ENCODE measurements around the gene ZNF385A.

ZNF385A gene

DNA sequence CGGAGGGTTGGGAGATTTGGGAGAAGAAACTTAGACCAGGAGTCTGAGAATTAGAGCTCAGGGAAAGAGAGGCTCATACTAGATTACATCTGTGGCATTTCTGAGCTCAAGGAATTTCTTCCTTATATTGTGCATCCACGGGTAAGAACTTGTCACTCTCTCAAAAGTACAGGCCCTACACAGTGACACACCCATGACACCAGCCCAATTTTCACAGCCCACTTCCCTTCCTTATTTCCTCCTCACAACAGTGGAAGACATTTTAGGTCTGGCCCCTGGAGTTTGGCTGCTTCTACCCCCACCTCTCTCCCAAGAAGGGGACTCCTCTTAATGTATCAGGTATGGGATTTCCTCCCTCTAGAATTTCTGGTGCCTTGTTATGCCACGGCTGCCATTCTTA lies 9.2 kb upstream of the ZNF385A start:
- no peak for DNase-seq (ENCODE audit: low read depth in 2 of 3, low spot score in 2 of 3)

DNA sequence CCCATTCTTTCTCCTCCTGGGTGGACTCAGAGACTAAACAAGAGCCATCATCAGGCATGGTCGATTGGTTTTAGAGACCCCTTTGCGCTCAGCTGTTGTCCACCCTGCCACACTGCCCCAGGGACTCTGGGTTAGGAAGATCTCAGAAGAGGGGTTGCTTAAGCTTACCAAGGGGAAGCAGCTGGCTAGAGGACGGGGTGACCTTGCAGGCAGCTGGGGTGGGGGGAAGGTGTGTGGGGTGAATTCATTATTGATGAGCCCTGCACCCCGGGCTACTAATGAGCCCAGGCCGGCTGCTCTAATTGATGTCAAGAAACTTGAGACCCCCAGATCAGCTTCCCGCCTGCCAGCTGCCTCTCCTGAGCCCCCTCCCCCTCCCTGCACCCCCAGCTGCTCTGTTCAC lies 8.7 kb upstream of the ZNF385A start:
- DNase-seq (ENCODE audit: low read depth in 2 of 3, low spot score in 2 of 3) = no peak

DNA sequence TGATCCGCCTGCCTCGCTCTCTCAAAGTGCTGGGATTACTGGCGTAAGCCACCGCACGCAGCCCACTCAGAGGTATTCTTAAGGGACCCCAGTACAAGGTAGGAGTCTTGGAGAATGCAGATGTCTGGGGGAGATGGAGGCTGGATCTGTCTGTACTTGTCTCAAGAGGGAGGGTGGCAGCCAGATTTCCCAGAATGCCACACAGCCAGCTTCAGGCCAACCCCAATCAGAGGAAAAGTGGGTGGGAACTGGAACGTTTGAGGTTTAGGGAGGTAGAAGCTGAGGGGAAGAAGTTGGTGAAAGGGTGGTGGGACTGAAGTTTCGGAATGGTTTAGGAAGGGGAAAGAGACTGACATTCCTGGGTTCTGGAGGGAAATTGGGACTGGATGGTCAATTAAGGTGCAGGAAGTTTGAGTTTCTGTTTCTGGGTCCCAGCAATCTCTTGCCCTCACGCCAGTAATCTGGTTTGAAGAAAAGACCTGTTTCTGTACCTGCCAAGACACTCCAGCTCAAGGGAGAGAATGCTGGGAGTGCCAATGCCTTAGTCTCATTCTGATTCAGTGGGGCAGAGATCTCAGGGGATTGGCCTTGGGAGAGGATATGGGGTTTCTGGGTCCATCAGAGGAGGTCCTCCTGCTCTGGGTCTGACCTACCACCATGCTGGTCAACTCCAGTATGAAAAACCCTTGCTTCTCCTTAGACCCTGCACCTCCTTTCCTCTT lies 8.1 kb upstream of the ZNF385A start:
- no peak for DNase-seq (ENCODE audit: low read depth in 2 of 3, low spot score in 2 of 3)

GRCh38 chr12:54390668-54391551 lies 6.4 kb upstream of the ZNF385A start:
- DNase-seq (ENCODE audit: low read depth in 2 of 3, low spot score in 2 of 3) = peak in 2 of 3 experiments; percentile 21 to 41

DNA sequence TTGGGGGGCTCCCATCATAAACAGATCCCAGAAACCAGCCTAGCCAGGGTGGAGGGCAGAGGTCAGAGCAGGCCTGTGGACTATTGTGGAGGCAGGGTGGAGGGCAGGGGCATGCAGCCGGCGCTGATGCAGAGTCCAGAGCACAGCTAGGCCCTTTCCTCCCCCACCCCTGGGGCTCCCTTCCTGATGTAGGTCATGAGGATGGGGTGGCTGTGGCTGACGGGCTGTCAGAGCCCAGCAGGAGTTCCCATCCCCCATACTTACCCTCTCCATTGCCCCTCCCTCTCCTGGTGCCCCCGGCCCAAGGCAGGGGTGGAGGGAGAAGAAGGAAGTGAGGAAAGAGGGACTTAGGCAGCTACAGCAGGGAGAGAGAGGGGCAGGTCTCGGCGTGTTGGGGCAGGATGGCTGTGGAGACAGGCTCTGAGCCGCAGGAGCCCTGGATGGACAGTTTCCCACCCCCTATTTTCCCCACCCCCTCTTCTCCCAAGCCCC lies 5.7 kb upstream of the ZNF385A start:
- DNase-seq (ENCODE audit: low read depth in 2 of 3, low spot score in 2 of 3) = no peak

GRCh38 chr12:54389607-54390175 lies 5.2 kb upstream of the ZNF385A start:
- DNase-seq (ENCODE audit: low read depth in 2 of 3, low spot score in 2 of 3) = no peak

- DNase-seq (ENCODE audit: low read depth in 2 of 3, low spot score in 2 of 3) = no peak
Observed at GRCh38 chr12:54389134-54389508, 4.6 kb upstream of the ZNF385A start.

DNA sequence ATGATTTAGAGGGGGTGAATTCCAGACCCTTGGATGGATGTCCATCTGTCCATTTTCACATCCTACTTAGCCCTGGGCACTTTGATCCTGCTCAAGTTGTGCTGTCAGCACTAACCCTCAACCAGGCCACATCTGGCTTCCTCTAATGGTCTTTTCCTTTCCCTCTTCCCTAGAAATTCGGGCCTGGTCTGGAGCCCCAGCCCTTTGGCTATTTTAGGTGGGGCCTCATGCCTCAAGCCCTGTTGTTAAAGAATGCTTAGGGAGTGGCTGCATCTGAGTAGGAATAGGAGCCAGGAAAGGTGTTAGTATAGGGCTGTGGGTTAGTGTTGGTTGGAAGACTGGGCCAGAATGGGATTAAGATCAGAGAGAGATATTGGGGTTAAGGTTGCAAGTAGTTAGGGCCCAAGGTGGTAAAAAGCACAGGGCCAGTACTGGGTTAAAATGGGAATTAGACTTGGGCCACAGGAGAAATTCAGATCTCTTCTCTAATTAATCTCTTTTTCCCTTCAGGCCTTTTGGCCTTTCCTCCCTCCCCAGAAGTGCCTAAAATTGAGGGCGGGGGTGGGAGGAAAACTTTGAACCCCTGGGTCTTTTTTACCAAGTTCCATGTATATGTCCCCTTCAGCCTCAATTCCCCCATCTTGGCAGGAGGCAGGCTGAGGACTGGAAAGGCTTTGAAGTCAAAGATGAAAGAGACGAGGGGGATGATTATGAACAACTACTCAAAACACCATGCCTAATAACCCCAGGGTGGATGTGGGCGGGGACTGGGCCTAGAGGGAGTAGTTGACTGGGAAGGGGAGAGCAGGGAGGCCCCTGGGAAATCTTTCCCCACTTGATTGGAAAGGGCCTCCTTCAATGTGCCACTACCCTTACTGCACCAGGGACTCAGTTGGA lies 4.0 kb upstream of the ZNF385A start:
- no peak for DNase-seq (ENCODE audit: low read depth in 2 of 3, low spot score in 2 of 3)

GRCh38 chr12:54387114-54387467 lies 2.6 kb upstream of the ZNF385A start:
- DNase-seq (ENCODE audit: low read depth in 2 of 3, low spot score in 2 of 3) = no peak

- DNase-seq (ENCODE audit: low read depth in 2 of 3, low spot score in 2 of 3) = no peak
Observed at GRCh38 chr12:54386403-54387113, 2.0 kb upstream of the ZNF385A start.

DNA sequence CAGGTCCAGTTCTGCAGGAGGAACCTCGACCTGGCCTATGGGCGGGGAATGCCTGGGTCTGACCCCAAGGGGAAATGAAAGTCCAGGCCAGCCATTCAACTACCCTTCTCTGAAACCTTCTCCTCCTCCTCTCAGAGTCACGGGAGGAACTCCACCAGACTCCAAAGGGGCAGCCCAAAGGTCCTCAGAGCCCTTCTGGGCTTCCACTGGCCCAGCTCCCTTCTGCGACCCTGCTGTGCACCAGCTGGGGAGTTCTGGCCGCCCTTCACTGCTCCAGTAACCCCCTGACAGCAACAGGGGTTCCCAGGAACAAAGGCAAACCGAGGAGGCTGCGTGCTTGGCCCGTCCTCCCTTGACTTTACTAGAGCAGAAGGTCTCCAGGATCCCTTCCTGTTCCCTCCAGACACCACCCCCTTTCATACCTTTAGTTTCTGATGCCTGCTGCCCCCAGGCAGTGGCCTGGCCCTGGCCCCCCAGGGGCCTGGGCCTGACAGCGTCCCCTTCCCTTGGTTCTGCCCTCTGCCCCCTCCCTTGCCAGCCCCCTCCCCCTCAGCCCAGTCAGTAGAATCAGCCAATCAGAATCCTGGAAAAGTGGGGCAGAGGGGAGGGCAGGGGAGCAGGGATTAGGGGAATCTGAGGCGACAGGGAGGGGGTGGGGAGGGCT lies 850 bp upstream of the ZNF385A start:
- DNase-seq (ENCODE audit: low read depth in 2 of 3, low spot score in 2 of 3) = no peak

GRCh38 chr12:54383041-54383609 lies 1.4 kb downstream of the ZNF385A start:
- DNase-seq (ENCODE audit: low read depth in 2 of 3, low spot score in 2 of 3) = no peak

GRCh38 chr12:54381136-54381535 lies 3.4 kb downstream of the ZNF385A start:
- no peak for DNase-seq (ENCODE audit: low read depth in 2 of 3, low spot score in 2 of 3)

GRCh38 chr12:54379398-54380201 lies 4.9 kb downstream of the ZNF385A start:
- peak; percentile 70 to 93 (median 84) for DNase-seq (ENCODE audit: low read depth in 2 of 3, low spot score in 2 of 3)

DNA sequence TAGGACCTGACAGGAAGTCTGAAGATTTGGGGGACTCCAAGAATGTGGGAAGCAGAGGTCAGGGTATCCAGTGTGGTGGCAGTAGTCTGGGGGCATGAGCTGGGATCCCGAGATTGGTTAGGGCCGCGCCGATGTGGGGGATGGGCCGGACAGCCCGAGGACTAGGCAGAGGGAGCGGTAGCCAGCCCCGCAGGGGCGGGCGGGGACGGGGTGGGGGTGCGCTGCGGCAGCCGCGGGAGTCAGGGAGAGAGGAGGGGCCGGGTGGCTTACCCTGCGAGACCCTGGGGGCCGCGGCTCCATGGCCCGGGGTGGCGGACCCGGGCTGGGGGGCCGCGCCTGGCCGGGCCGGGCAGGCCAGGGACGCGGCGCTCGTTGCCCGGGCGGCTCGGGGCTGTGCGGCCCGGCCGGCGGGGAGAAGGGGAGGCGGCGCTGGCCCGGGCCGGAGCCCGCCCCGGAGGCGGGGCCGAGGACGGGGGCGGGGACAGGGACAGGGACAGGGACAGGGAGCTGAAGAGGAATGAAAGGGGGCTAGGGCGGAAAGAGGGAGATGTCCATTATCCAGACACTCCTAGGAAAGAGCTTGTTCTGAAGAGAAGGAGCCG lies 5.6 kb downstream of the ZNF385A start:
- no peak for DNase-seq (ENCODE audit: low read depth in 2 of 3, low spot score in 2 of 3)

GRCh38 chr12:54377797-54378515 lies 6.6 kb downstream of the ZNF385A start:
- DNase-seq (ENCODE audit: low read depth in 2 of 3, low spot score in 2 of 3) = no peak

DNA sequence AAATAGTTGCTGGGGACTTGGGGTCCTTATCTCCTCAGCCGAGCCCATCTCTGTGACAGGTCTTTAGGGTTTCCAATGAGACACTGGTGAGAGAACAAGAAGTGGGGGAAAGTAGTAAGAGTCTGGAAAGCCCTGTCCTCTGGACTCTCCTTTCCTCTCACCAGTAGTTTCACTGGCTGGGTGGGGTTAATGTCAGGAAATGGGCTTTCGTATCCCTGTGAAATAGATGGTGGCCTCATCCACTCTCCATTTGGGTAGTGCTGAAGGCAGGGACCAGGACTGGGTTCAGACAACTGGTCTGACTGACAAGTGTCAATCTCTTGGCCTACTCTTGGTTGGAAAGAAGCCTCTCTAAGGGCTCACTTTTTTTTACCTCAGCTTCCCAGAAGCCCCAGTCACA lies 7.5 kb downstream of the ZNF385A start:
- DNase-seq (ENCODE audit: low read depth in 2 of 3, low spot score in 2 of 3) = no peak

- no peak for DNase-seq (ENCODE audit: low read depth in 2 of 3, low spot score in 2 of 3)
Observed at GRCh38 chr12:54376596-54376995, 7.9 kb downstream of the ZNF385A start.
